ENCODE data around the gene PIK3R3.

DNA sequence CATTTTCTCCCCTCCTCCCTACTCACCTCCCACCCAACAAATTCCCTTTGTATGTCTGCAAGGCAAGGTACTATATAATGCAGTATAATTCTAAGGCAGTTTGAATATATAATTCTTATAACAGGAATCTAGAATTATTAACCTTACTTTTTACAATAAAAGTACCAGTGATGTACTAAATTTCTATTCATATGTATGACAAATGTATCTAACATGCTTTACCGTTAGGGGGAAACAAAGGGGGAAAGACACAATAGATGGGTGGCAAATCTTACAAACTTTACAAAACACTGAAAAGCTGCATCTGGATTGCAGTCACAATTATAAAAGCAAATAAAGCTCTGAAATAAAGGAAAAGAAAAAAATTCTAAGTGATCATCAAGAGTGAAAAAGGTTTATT lies 2.3 kb downstream of the PIK3R3 start:
- TF ChIP-seq, protein P1, sequence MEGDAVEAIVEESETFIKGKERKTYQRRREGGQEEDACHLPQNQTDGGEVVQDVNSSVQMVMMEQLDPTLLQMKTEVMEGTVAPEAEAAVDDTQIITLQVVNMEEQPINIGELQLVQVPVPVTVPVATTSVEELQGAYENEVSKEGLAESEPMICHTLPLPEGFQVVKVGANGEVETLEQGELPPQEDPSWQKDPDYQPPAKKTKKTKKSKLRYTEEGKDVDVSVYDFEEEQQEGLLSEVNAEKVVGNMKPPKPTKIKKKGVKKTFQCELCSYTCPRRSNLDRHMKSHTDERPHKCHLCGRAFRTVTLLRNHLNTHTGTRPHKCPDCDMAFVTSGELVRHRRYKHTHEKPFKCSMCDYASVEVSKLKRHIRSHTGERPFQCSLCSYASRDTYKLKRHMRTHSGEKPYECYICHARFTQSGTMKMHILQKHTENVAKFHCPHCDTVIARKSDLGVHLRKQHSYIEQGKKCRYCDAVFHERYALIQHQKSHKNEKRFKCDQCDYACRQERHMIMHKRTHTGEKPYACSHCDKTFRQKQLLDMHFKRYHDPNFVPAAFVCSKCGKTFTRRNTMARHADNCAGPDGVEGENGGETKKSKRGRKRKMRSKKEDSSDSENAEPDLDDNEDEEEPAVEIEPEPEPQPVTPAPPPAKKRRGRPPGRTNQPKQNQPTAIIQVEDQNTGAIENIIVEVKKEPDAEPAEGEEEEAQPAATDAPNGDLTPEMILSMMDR (IDR thresholded peaks at IDR 0.05): no peak
- TF ChIP-seq POLR2A (IDR thresholded peaks at IDR 0.05): no peak
